NK-92 (cell line): ENCODE measurements around the gene CLIP3.
"Not testable (repeated sequence)": the region's sequence is repeated elsewhere in the genome, so short reads cannot be mapped to it uniquely, and the experiment has no call there.

Experiments used
- DNase-seq: peaks from one replicate; lab custom pipeline; 2025; ENCODE audit not compliant: unreplicated experiment; lab: John Stamatoyannopoulos, UW

Gene CLIP3

GRCh38 chr19:36049080-36049698 lies 16.5 kb upstream of the CLIP3 start:
- DNase-seq, result no peak

- DNase-seq, result no peak
Measured at GRCh38 chr19:36047835-36048234, 15.2 kb upstream of the CLIP3 start.

GRCh38 chr19:36046443-36047050 lies 13.9 kb upstream of the CLIP3 start:
- no peak for DNase-seq

GRCh38 chr19:36043952-36044351 lies 11.3 kb upstream of the CLIP3 start:
- no peak for DNase-seq

- no peak for DNase-seq
Measured at GRCh38 chr19:36041831-36042230, 9.2 kb upstream of the CLIP3 start.

GRCh38 chr19:36041092-36041491 lies 8.4 kb upstream of the CLIP3 start:
- not testable (repeated sequence) for DNase-seq

- no peak for DNase-seq
Measured at GRCh38 chr19:36040495-36040894, 7.8 kb upstream of the CLIP3 start.

- no peak for DNase-seq
Measured at GRCh38 chr19:36031308-36031707, 1.4 kb downstream of the CLIP3 start.

GRCh38 chr19:36030264-36031148 lies 2.2 kb downstream of the CLIP3 start:
- no peak for DNase-seq

- no peak for DNase-seq
Measured at GRCh38 chr19:36028313-36029041, 4.2 kb downstream of the CLIP3 start.

- DNase-seq, result no peak
Measured at GRCh38 chr19:36027696-36028095, 5.0 kb downstream of the CLIP3 start.

- DNase-seq, result no peak
Measured at GRCh38 chr19:36026091-36026876, 6.4 kb downstream of the CLIP3 start.

GRCh38 chr19:36025541-36025940 lies 7.1 kb downstream of the CLIP3 start:
- no peak for DNase-seq

GRCh38 chr19:36023432-36023831 lies 9.2 kb downstream of the CLIP3 start:
- no peak for DNase-seq

GRCh38 chr19:36019061-36019670 lies 13.5 kb downstream of the CLIP3 start:
- DNase-seq, result no peak

- peak; percentile 92 for DNase-seq
Measured at GRCh38 chr19:36014012-36014924, 18.4 kb downstream of the CLIP3 start, which contains the start of gene ALKBH6. Gene ALKBH6, minus strand, starts transcription at chr19:36014213. Its CDS starts 816 bp downstream, at chr19:36013397.

GRCh38 chr19:36013280-36014011 lies 19.2 kb downstream of the CLIP3 start:
- DNase-seq, result no peak

- no peak for DNase-seq
Measured at GRCh38 chr19:36010402-36010801, 22.3 kb downstream of the CLIP3 start.
